ENCODE data around the gene SLC35A3. TPM values are rescaled to one million over a fixed set of nuclear protein-coding genes. Genes with fewer than 3 reads are reported as not detected.
A peak's percentile ranks its signal among the peaks of the same experiment; 100 is the strongest.

SLC35A3 gene
- total and polyA plus RNA-seq, 9 of the 15 experiments (the other 6 are each of a cell fraction or from before 2014, with no cell fraction given), result 3.5 to 21.7 (median 13.2) TPM

DNA sequence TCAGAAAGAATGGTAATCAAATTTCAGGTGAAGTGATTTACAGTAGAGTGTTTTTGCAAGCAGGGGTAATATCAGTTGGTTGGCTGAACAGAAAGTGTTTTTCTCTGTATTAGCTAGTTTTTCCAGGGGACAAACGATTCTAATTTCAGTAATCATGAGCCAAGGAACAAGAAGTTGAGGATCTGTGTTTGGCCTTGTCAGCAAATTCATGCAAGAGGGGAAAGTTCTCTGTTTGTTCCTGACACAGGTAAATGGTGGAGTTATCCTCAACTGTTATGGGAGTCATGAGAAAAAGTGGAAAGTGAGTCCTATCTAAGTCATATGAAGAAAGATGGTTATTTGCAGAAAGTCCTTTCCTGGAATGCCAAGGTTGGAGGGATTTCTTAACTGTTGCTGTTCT is 24.6 kb upstream of the SLC35A3 start:
- no peaks in the 10 kb centered on the region for H3K9me1 ChIP-seq (ENCODE audit: control insufficient read depth, insufficient read depth, low read length)
- no peak overlapping the region for H3K27ac ChIP-seq (ENCODE audit: extremely low read depth, low read depth, low read length)
- WGBS (ENCODE audit: insufficient coverage, low coverage, missing lambda C conversion rate), result 9% methylated on average over 1 of the region's 1 CpG
- no peaks in the 10 kb centered on the region for H3K27me3 ChIP-seq (ENCODE audit: control insufficient read depth in 2 of 2, insufficient read depth in 2 of 2, low read length in 2 of 2)
- no peak overlapping the region for H3K4me2 ChIP-seq (ENCODE audit: insufficient read depth, low read length)
- intact Hi-C loops (cut with micrococcal nuclease), result no loop called here
- TF ChIP-seq COPS2 (conservative IDR thresholded peaks at IDR 0.05) (no peak), MAFF (IDR thresholded peaks at IDR 0.05; ENCODE audit: low read length) (peak; percentile 73), MAFG (tag; conservative IDR thresholded peaks at IDR 0.05) (peak; percentile 48), C11orf30 (IDR thresholded peaks at IDR 0.05; ENCODE audit: low read depth) (peak; percentile 74), MAFK (IDR thresholded peaks at IDR 0.05; ENCODE audit: low read length) (peak; percentile 71), CHD2 (IDR thresholded peaks at IDR 0.05; ENCODE audit: low read depth, low read length) (no peak), ZNF316 (IDR thresholded peaks at IDR 0.05) (peak; percentile 91)
- TF ChIP-seq, protein P1, sequence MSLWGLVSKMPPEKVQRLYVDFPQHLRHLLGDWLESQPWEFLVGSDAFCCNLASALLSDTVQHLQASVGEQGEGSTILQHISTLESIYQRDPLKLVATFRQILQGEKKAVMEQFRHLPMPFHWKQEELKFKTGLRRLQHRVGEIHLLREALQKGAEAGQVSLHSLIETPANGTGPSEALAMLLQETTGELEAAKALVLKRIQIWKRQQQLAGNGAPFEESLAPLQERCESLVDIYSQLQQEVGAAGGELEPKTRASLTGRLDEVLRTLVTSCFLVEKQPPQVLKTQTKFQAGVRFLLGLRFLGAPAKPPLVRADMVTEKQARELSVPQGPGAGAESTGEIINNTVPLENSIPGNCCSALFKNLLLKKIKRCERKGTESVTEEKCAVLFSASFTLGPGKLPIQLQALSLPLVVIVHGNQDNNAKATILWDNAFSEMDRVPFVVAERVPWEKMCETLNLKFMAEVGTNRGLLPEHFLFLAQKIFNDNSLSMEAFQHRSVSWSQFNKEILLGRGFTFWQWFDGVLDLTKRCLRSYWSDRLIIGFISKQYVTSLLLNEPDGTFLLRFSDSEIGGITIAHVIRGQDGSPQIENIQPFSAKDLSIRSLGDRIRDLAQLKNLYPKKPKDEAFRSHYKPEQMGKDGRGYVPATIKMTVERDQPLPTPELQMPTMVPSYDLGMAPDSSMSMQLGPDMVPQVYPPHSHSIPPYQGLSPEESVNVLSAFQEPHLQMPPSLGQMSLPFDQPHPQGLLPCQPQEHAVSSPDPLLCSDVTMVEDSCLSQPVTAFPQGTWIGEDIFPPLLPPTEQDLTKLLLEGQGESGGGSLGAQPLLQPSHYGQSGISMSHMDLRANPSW (CRISPR knock-in tag; IDR thresholded peaks at IDR 0.05), result no peak
- TF ChIP-seq, protein P2, sequence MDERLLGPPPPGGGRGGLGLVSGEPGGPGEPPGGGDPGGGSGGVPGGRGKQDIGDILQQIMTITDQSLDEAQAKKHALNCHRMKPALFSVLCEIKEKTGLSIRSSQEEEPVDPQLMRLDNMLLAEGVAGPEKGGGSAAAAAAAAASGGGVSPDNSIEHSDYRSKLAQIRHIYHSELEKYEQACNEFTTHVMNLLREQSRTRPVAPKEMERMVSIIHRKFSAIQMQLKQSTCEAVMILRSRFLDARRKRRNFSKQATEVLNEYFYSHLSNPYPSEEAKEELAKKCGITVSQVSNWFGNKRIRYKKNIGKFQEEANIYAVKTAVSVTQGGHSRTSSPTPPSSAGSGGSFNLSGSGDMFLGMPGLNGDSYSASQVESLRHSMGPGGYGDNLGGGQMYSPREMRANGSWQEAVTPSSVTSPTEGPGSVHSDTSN (CRISPR knock-in tag; IDR thresholded peaks at IDR 0.05; ENCODE audit: low read depth), result no peak
- TF ChIP-seq, protein P2 (tag; conservative IDR thresholded peaks at IDR 0.05; ENCODE audit: low read depth), result no peak
- TF ChIP-seq, protein P3, sequence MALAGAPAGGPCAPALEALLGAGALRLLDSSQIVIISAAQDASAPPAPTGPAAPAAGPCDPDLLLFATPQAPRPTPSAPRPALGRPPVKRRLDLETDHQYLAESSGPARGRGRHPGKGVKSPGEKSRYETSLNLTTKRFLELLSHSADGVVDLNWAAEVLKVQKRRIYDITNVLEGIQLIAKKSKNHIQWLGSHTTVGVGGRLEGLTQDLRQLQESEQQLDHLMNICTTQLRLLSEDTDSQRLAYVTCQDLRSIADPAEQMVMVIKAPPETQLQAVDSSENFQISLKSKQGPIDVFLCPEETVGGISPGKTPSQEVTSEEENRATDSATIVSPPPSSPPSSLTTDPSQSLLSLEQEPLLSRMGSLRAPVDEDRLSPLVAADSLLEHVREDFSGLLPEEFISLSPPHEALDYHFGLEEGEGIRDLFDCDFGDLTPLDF (CRISPR knock-in tag; IDR thresholded peaks at IDR 0.05), result no peak
- no peaks in the 10 kb centered on the region for H3K36me3 ChIP-seq (ENCODE audit: control insufficient read depth, insufficient read depth, low read length)
- H3K79me2 ChIP-seq (ENCODE audit: control insufficient read depth, insufficient read depth, low read length), result no peaks in the 10 kb centered on the region
- ChIA-PET CTCF (ENCODE audit: low intra/inter-chr PET ratio) (no interaction called here), POLR2A (no interaction called here)
- H4K20me1 ChIP-seq (replicated peaks; ENCODE audit: control insufficient read depth, insufficient read depth, low read length), result no peaks in the 10 kb centered on the region
- no TSS peak for BruUV-seq (replicated peaks)
- in situ Hi-C loops (cut with MboI), result no loop called here
- no peak overlapping the region for H3K9ac ChIP-seq (ENCODE audit: insufficient read depth in 1 of 2, low read depth in 2 of 2, low read length in 2 of 2)
- no peak overlapping the region for H2AFZ ChIP-seq (ENCODE audit: low read depth, low read length)
- no peak for ATAC-seq
- H3K4me3 ChIP-seq, result no peak overlapping the region
- no peak for FAIRE-seq
- no peak for DNase-seq (ENCODE audit: extremely low read depth in 1 of 4, low spot score in 3 of 4)
- no peaks in the 10 kb centered on the region; the same call in 1 of the 2 replicates for H3K9me3 ChIP-seq (replicated peaks; ENCODE audit: control insufficient read depth, insufficient read depth, low read depth, low read length)
- H3K4me1 ChIP-seq (replicated peaks in 1 of 2; ENCODE audit: control insufficient read depth in 2 of 2, insufficient read depth in 2 of 2, low read length in 2 of 2), result peaks cover 0 to 20% of the 10 kb centered on the region in 2 experiments; a peak in 4 of 5 replicates
